Tibial artery (tissue), 4 donors: ENCODE data around the gene CFAP221.
A peak's percentile ranks its signal among the peaks of the same experiment; 100 is the strongest.

Experiments used
- DNase-seq, 2 donors: peaks; one replicate each; pipeline ENCODE4 v3.0.0-alpha.2; 2019
- H3K27ac ChIP-seq, 2 donors: fragments of 200-600 bp; sonication (generic) in 1 of 2; 1 replicate in 1 of 2; 2 replicates in 1 of 2; pipeline ENCODE4 v1.5.1; 2018 to 2019; ENCODE audit warnings: mild to moderate bottlenecking in 1 of 2
- H3K27me3 ChIP-seq, 2 donors: fragments of 200-600 bp; sonication (generic) in 1 of 2; one replicate each; pipeline versions ENCODE4 v1.5.1 to v1.6.0; 2016 to 2019
- H3K36me3 ChIP-seq, 3 donors: fragments of 200-600 bp; sonication (generic) in 2 of 3; one replicate each; pipeline ENCODE4 v1.5.1; 2016 to 2019; ENCODE audit warnings: mild to moderate bottlenecking in 2 of 3
- H3K4me1 ChIP-seq, 4 donors: fragments of 200-600 bp; sonication (generic) in 2 of 4; 1 replicate in 3 of 4; 2 replicates in 1 of 4; pipeline ENCODE4 v1.5.1; 2016 to 2019
- H3K4me3 ChIP-seq, 2 donors: fragments of 200-600 bp; sonication (generic) in 1 of 2; 1 replicate in 1 of 2; 2 replicates in 1 of 2; pipeline ENCODE4 v1.5.1; 2018 to 2019; ENCODE audit warnings: mild to moderate bottlenecking in 2 of 2
- H3K9me3 ChIP-seq, 3 donors: fragments of 200-600 bp; sonication (generic) in 1 of 3; one replicate each; pipeline ENCODE4 v1.5.1; 2016 to 2019
- intact Hi-C: fragments of 100-400 bp; cut with DNase I; formaldehyde crosslinking; loops from one replicate; pipeline ENCODE4 v1.15.0; 2023; ENCODE audit warnings: low total_unique reads
- TF ChIP-seq, protein P1 (sequence below), 2 experiments: fragments of 200-600 bp in 1 of 2; fragments of 450-650 bp in 1 of 2; IDR thresholded peaks; one replicate each; pipeline ENCODE4 v1.5.1; 2017 to 2019; ENCODE audit warnings: antibody characterized with exemption in 2 of 2, mild to moderate bottlenecking in 1 of 2, moderate library complexity in 1 of 2

Gene CFAP221

DNA sequence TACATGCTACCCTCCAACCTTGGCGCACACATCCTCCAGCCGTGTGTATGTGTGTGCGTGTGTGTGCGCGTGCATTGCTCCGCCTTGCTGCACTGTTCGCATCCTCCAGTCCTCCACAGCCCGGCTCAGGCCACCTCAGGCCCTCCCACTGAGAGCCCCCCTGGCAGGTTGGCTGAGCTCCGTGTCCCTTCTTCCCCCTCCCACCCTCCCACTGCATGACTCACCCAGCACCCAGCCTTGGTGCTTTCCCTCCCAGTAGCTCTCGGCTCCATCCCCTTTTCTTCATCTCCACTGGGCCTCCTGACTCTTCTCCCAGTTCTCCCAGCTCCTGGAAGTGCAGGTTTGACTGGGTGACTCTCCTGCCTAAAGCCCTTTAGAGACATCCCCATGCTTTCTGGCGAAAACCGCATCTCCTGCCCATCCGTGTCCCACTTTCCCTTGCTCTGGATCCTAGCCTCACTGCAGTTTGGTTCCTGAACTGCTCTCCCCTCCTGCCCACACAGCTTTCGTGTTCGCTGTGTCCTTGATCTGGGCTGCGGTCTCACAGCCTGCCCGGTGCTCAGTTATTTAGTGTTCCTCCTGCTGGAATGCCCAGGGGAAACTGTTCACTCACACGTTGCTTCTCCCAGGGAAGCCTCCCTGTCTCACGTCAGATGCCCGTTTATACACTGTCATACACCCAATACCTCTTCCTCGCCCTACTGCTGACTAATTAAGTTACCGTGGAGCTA lies 139.6 kb downstream of the CFAP221 start:
- H3K27ac ChIP-seq = no peak overlapping the region
- intact Hi-C loops = no loop called here
- no peaks in the 10 kb centered on the region for H3K27me3 ChIP-seq
- peaks cover 0 to 9% (median 9%) of the 10 kb centered on the region in 4 donors for H3K4me1 ChIP-seq
- TF ChIP-seq, protein P1, sequence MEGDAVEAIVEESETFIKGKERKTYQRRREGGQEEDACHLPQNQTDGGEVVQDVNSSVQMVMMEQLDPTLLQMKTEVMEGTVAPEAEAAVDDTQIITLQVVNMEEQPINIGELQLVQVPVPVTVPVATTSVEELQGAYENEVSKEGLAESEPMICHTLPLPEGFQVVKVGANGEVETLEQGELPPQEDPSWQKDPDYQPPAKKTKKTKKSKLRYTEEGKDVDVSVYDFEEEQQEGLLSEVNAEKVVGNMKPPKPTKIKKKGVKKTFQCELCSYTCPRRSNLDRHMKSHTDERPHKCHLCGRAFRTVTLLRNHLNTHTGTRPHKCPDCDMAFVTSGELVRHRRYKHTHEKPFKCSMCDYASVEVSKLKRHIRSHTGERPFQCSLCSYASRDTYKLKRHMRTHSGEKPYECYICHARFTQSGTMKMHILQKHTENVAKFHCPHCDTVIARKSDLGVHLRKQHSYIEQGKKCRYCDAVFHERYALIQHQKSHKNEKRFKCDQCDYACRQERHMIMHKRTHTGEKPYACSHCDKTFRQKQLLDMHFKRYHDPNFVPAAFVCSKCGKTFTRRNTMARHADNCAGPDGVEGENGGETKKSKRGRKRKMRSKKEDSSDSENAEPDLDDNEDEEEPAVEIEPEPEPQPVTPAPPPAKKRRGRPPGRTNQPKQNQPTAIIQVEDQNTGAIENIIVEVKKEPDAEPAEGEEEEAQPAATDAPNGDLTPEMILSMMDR (IDR thresholded peaks at IDR 0.05) = no peak
- peak in 1 of 2 donors; percentile 29 for DNase-seq
- no peaks in the 10 kb centered on the region for H3K9me3 ChIP-seq
- peaks cover 14 to 56% (median 19%) of the 10 kb centered on the region in 3 donors for H3K36me3 ChIP-seq
- no peak overlapping the region for H3K4me3 ChIP-seq

DNA sequence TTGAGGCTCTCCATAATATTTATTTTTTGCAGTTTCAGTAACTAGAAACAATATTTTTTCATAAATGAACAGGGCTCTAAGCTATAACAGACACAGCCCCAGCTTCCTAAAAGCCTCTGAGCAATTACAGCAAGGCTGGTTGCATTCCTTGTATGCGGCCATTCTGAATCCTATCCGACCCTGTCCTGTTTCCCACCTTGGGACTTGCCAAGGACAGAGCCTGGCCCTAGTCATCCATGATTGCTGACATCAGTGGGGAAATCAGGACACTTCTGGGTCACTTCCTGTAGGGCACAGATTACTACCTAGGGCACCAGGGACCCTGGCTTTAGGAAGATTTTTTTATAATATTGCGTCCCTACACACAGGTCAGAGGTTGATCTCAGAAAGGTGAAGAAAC lies 140.3 kb downstream of the CFAP221 start:
- H3K36me3 ChIP-seq = peaks cover 18 to 63% (median 23%) of the 10 kb centered on the region in 3 donors
- peak in 1 of 2 donors; percentile 33 for DNase-seq
- no peak overlapping the region for H3K27ac ChIP-seq
- TF ChIP-seq, protein P1 (IDR thresholded peaks at IDR 0.05) = no peak
- peaks cover 0 to 9% (median 9%) of the 10 kb centered on the region in 4 donors for H3K4me1 ChIP-seq
- no peaks in the 10 kb centered on the region for H3K27me3 ChIP-seq
- no peaks in the 10 kb centered on the region for H3K9me3 ChIP-seq
- intact Hi-C loops = no loop called here
- H3K4me3 ChIP-seq = no peak overlapping the region

DNA sequence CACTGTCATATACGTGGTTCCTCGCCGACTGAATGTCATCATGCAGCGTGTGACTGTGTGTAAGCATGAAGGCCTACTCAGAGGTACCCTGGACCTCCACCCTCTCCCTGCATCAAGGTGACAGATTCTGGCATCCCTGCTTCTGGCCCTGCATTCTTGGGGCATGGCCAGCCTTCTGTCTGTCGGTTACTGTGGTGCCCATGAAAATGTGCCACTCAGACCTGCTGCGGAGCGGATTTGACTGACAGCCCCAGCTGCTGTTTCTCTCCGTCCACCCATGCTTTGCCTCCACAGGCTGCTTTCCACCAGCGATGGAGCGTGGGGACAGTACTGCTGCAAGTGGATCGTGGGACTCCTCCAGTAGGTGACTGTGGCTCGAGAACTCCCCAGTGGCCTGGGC lies 144.4 kb downstream of the CFAP221 start:
- Histone ChIP-seq H3K9me3 (no peaks in the 10 kb centered on the region), H3K4me3 (no peak overlapping the region), H3K36me3 (peaks cover 18 to 41% (median 23%) of the 10 kb centered on the region in 3 donors), H3K4me1 (no peaks in the 10 kb centered on the region), H3K27ac (no peak overlapping the region), H3K27me3 (no peaks in the 10 kb centered on the region)
- TF ChIP-seq, protein P1 (IDR thresholded peaks at IDR 0.05) = no peak
- no peak for DNase-seq
- intact Hi-C loops = no loop called here

DNA sequence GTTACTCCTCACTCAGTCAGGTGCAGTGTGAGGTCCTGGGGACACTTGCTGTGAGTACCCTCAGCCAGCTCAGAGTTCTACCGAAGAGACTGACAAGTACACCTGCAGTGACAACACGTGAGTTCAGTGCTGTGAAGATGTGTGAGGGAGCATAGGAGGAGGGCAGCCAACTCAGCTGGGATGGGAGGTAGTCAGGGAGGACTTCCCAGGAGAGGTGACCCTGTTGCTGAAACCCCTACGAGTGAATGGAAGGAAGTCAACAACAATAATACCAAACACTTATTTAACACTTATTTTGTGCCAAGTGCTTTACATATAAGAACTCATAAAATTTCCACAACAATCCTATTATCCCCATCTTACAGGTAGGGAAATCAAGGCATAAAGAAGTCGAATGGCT lies 145.0 kb downstream of the CFAP221 start:
- H3K4me1 ChIP-seq = peaks cover 0 to under 1% (median 0%) of the 10 kb centered on the region in 4 donors
- intact Hi-C loops = no loop called here
- no peaks in the 10 kb centered on the region for H3K9me3 ChIP-seq
- no peak overlapping the region for H3K27ac ChIP-seq
- TF ChIP-seq, protein P1 (IDR thresholded peaks at IDR 0.05) = no peak
- DNase-seq = no peak
- H3K36me3 ChIP-seq = peaks cover 18 to 41% (median 23%) of the 10 kb centered on the region in 3 donors
- H3K27me3 ChIP-seq = no peaks in the 10 kb centered on the region
- H3K4me3 ChIP-seq = no peak overlapping the region

DNA sequence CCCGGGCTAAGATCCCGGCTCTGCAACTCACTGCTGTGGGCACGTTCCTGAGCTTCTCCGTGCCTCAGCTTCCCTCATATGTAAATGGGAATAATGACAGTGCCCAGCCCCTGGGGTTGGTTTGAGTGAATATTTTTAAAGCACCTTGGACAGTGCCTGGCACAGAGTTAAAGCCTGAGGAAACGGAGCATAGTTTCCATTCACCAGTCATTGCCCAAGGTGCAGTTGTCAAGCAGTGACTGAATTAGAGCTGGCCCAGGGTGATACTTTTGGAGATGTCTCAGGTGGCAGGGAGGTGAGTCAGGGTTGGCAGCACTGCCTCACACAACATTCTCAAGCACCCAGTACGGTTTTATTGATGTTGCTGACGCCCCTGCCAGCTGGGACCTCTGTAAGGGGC lies 146.9 kb downstream of the CFAP221 start:
- TF ChIP-seq, protein P1 (IDR thresholded peaks at IDR 0.05) = no peak
- peaks cover 18 to 36% (median 23%) of the 10 kb centered on the region in 3 donors for H3K36me3 ChIP-seq
- peak in 1 of 2 donors; percentile 24 for DNase-seq
- intact Hi-C loops = no loop called here
- peaks cover 0 to 6% of the 10 kb centered on the region in 2 donors for H3K27me3 ChIP-seq
- no peak overlapping the region for H3K27ac ChIP-seq
- no peaks in the 10 kb centered on the region for H3K9me3 ChIP-seq
- no peak overlapping the region for H3K4me3 ChIP-seq
- H3K4me1 ChIP-seq = peaks cover 0 to 6% (median 0%) of the 10 kb centered on the region in 4 donors
